GM20000 (cell line): ENCODE results near the gene HOXB1.

Source experiments
- DNase-seq: peaks from one replicate; pipeline ENCODE4 v3.0.0; 2012; ENCODE audit warnings: low spot score
- CTCF ChIP-seq: IDR thresholded peaks from 2 replicates; pipeline ENCODE4 v1.5.1; 2012; ENCODE audit warnings: mild to moderate bottlenecking, control low read depth; ENCODE audit errors: extremely low read depth, missing control alignments

Gene HOXB1

GRCh38 chr17:48551596-48552465, 21.0 kb upstream of the HOXB1 start:
- no peak for TF ChIP-seq CTCF

GRCh38 chr17:48551214-48551555, 20.4 kb upstream of the HOXB1 start:
- TF ChIP-seq CTCF: no peak
- no peak for DNase-seq

More at GRCh38 chr17:48551596-48552465, 21.0 kb upstream of the HOXB1 start:
- DNase-seq: no peak

- no peak for TF ChIP-seq CTCF
- DNase-seq: no peak
These were observed 19.8 kb upstream of the HOXB1 start for GRCh38 chr17:48550502-48551213.

GRCh38 chr17:48549914-48550501, 19.2 kb upstream of the HOXB1 start:
- no peak for TF ChIP-seq CTCF
- DNase-seq: no peak

GRCh38 chr17:48549281-48549630, 18.4 kb upstream of the HOXB1 start:
- no peak for TF ChIP-seq CTCF

GRCh38 chr17:48548523-48549280, 17.9 kb upstream of the HOXB1 start:
- no peak for DNase-seq
- no peak for TF ChIP-seq CTCF

More at GRCh38 chr17:48549281-48549630, 18.4 kb upstream of the HOXB1 start:
- no peak for DNase-seq
